NCI-H1092 (cell line): ENCODE data around the gene PHAF1.

Source experiments
- DNase-seq: peaks from one replicate; lab custom pipeline; 2025; lab: John Stamatoyannopoulos, UW

PHAF1 gene

DNA sequence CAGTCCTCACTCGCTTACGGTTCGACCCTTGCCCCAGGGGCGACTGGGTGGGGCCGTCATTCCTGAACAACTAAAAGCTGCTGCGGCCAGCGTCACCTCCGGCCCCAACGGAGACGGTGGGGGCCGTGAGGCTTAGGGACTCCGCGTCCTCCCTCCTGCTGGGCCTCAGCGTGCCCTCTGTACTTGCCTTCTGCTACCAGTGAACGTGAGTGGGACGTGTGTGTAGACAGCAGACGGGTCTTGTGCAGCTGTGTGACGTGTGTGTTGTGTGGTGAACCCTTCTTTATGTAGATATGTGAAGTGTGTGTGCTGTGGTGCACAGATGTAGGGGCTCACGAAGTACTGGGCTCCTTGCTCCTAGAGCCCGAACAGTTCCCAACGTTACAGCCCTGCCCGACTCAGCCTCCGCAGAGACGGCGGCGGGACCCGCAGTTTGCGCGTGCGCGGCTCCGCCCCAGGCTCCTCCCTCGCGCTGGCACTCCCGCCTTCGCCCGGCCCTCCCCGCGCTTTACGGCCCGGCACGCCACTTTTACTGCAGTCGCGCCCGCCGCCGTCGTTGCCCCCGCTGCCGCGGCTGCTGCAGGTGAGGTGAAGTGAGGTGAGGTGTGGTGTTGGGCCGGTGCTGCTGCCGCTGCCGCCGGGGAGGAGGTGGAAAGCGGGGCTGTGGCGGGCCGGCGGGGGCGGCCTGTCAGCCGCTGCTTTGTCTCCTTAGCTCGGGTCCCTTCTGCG, at the start of gene PHAF1:
TSS of gene PHAF1 (plus strand) at position 535 of the 729 bp plus-strand sequence. CDS start 235 bp downstream, outside the sequence.
- peak; percentile 86 for DNase-seq

DNA sequence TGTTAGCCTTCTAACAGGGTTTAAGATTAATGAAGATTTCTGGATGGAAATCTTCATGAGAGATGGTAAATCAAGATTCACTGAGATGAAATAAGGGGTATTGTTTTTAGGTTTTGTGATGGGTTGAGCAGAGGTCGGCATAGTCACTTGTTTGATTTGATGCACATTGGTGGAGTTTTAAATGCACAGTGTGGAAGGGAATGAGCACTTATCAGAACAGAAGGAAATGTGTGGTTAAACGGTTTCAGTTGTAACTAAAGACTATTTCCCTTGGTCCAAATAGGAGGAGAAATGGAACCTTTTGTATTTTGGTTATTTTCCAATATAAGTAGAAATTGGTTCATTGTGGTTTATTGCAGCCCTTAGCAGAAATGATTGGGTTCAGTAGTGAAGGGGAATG, 46.7 kb upstream of the PHAF1 start:
- no peak for DNase-seq

DNA sequence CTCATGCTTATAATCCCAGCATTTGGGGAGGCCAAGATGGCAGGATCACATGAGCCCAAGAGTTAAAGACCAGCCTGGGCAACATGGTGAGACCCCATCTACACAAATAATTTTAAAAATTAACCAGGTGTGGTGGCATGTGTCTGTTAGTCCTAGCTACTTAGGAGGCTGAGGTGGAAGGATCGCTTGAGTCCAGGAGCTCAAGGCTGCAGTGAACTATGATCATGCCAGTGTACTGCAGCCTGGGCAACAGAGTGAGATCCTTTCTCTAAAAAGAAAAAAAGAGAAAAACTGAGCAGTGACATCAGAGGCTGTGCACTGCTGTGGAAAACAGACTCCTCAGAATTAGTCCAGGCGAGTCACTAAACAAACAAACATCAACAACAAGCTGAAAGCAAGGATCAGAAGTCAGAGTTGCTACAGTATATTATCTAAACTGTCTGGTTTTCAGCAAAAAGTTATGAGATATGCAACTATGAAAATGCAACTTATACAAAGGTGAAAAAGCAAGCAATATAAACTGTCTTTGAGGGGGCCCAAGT, 41.5 kb upstream of the PHAF1 start:
- DNase-seq = no peak

DNA sequence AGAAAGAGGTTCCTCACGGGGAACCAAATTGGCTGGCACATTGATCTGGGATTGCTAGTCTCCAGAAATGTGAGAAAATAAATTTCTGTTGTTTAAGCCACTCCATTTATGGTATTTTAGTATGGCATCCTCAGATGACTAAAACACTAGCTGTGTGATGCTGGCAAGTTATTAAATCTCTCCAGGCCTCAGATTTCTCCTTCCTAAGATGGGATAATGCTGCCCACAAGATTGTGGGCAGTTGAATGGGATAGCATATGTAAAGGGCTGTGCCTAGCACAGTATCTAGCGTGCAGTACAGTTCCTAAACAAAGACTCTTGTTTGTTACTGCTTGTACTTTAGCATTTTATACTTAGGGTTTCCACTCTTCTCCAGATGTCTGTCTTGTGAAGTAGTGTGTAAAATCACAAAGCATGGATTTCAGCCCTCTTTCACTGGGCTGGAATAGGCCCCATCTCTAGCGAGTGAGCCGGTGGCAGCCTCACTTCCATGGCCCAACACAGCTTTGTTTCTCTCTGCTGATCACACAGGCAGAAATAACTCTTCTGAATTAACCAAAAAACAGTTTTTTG, 38.2 kb upstream of the PHAF1 start:
- DNase-seq = no peak

DNA sequence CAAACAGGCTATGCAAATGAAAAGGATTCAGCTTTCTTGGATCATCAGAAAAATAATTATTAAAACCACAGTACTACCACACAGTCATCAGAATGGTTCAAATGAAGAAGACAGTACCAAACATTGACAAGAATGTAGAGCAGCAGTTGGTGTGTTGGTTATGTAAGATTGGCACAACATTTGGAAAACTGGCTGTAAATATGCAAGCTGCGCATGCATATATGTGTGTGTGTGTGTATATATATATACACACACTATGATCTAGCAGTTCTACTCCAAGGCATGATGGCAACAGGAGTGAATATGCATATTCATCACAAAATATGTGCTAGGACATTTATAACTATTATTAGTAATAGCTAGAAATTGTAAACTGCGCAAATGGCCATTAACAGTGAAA, 34.4 kb upstream of the PHAF1 start:
- DNase-seq = no peak

DNA sequence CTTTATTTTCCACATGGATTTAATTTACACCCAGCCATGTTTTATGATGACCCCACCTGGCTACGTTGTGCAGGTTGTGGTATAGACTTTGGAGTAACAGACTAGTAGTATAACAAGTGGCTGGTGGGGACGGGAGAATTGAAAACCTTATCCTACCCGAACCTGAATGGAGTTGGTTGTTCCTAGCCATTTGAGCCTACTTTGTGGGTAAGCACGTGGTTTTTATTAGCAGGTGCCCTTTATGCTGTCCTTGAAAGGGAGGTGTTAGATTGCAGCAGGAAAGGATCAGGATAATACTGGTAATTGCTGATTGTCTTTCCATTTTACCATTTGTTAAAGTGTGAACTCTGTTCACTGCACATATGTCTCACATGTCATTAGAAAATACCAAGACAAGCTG, 31.9 kb upstream of the PHAF1 start:
- DNase-seq = no peak

DNA sequence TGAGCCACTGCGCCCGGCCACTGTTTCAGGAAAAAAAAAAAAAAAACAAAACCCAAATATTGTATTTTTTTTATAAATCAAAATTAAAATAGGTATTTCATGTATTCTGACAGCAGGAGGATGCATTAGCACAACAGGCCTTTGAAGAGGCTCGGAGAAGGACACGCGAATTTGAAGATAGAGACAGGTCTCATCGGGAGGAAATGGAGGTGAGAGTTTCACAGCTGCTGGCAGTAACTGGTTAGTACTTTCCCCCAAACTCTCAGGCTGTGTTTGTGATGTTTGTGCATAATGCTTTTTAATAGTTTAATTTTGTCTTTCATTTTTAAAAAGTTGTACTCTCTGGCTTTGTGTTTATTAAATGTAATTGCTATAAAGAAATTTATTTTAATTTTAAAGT, 27.6 kb upstream of the PHAF1 start:
- DNase-seq = no peak

DNA sequence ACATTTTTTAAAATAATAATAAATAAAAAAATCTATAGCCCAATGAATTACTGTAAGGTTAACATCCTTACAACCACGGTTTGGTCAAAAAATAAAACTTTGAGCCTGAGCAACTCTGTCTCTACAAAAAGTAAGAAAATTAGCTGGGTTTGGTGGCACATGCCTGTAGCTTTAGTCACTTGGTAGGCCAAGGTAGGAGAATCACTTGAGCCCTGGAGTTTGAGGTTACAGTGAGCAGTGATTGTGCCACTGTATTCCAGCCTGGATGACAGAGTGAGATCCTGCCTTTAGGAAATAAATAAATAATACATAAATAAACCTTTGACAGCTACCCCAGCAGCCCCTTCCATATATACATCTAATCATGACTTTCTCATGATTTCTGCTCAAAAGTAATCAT, 26.9 kb upstream of the PHAF1 start:
- DNase-seq = no peak

DNA sequence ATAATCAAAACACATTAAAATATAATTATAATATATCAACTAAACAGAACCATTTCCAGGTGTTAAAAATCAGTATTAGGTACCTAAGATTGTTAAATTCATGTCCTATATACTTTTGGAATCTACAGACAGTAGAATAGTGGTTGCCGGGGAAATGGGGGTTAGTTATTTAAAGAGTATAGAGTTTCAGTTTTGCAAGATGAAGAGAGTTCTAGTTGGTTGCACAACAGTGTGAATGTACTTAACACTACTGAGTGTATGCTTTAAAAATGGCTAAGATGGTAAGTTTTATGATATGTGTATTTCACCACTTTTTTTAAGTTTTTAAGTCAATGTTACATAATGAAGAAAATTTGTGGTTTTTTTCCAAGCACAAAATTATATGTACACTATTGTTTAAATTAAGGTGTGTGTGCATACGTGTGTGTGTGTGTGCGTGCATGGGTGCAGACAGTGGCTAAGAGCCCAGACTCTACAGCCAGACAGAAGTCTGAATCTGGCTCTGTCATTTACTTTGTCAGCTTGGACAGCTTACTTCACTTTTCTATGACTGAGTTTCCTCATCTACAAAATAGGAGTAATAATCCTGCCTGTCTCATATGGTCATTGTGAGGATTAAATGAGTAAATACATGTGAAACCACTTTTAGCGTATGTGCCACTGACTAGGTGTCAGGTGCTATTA, 25.3 kb upstream of the PHAF1 start:
- DNase-seq = no peak

DNA sequence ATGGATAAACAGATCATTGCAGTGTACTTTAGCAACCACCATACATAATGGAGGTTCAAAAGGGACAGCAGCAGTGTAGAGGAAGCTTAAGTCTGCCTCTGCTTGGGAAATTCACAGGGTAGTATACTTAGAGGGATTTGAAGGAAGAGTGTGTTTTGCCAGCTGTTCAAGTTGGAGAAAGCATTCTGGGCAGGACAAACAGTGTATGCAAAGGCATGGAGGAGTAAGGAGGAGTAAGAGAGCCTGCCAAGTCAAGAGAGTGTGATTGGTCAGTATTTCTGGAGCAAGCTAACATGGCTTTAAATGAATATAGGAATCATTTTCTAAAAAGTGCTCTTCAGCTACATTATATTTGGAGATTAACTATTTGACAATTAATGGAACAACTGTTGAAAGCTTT, 22.9 kb upstream of the PHAF1 start:
- DNase-seq = no peak

DNA sequence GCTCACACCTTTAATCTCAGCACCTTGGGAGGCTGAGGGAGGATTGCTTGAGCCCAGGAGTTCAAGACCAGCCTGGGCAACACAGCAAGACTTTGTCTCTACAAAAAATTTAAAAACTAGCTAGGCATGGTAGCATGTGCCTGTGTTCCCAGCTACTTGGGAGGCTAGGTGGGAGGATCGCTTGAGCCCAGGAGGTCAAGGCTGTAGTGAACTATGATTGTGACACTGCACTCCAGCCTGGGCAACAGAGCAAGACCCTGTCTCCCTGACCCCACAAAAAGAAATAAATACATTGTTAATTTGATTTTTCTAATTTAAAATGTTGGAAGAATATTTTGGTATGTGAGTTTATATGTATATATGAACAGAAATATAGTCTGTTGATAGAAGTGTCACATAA, 22.4 kb upstream of the PHAF1 start:
- DNase-seq = no peak

DNA sequence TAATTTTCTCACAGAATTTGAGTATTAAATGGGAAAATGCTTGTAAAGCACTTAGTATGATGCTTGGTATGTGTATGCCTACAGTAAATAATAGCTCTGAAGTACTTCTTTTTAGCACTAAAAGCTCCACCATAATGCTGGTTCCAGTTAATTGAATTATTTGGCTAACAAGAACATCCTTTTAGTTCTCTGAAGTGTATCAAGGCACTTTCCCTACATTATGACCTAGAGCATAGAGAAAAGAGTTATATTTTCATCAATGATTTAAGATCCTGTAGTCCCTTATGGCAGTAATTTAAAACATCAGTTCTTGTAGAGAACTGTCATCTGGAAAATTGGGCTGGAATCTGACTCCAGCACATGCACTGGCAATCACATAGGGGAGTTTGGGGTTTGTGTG, 21.9 kb upstream of the PHAF1 start:
- DNase-seq = no peak

DNA sequence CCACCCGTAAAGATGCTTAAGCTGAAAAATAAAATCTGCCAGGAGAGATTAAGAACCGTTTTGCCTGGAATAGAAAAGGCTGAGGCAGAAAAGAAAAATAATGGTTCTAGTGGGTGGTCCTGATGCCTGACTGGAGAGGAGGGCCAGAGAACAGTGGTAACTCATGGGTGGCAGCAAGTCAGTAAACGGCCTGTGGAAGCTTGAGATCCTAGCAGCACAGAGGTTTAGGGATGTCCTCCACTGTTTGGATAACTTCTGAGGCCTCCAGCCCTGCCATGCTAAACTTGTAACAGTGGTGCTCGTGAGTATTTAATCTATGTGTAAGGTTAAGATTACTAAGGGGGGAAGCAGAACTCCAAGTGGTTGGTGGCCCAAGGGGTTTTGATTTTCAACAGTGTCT, 21.2 kb upstream of the PHAF1 start:
- DNase-seq = no peak

DNA sequence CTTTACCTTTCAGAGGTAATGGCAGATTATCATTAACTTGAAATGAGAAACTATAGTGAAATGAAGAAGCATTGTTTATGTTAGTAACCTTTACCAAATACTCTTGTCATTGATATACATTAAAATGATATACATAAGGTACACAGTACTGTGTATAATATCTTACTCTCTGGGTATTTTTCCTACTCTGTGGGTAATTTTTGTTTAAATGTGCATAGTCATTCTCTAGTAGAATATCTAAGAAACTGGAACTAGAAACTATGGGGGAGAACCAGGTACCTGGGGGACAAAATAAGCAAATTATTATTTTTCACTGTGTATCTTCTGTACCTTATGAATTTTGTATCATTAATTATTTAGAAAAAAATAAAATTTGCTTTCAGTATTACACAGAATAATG, 20.6 kb upstream of the PHAF1 start:
- DNase-seq = no peak

DNA sequence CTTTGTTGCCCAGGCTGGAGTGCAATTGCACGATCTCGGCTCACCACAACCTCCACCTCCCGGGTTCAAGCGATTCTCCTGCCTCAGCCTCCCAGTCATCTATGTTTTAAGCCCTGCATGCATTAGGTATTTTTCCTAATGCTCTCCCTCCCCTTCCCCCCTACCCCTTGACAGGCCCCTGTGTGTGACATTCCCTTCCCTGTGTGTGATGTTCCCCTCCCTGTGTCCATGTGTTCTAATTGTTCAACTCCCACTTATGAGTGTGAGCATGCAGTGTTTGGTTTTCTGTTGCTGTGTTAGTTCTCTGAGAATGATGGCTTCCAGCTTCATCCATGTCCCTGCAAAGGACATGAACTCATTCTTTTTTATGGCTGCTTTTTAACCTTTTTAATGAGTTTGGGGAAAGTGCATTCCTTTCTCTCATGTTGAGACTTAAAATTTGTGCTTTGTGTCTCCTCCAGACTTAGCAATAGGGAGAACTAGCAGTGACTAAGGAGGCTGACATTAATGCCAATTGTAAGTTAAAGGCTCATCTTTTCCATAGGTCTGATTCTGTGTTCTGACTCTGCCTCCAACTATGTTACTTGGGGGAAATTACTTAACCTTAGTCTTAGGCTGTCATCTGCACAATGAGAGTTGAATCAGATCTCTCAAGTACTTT, 17.7 kb upstream of the PHAF1 start:
- no peak for DNase-seq

DNA sequence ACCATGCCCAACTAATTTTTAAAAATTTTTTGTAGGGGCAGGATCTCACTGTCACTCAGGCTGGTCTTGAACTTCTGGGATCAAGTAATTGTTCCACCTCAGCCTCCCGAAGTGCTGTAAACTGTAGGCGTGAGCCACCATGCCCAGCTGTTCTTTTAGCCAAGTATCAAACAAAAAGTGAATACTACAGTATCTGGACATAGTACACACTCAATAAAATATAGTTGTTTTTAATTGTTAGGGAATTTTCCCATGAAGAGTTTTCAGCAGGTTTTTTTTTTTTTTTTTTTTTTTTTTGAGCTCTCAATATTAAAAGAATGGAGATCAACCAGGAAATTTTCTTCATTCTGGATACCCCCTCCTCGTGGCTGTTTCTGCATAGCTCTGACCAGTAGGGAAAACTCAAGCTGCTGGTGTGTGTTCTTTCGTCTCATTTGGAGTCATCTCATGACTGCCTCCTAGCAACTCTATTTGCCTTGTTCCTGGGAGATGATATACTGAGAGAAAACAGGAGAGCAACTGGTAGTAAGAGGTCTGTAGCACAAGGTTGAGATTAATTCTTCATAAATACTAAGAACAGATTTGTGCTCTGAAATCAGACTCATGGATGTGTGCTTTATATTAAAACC, 16.5 kb upstream of the PHAF1 start:
- no peak for DNase-seq

DNA sequence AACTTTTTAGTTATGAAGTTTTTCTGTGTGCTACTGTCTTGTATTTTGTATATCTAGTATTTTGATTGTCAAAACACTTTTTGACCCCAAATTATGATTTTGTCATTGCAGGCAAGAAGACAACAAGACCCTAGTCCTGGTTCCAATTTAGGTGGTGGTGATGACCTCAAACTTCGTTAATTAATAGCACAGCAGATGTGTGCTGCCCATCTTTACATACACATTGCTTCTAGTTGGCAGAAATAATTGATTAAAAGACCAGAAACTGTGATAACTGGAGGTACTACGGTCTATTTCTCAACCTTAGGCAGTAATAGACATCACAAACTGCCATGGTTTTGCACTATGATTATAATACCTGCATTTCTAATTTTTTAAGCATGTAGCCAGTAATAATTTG, 11.1 kb upstream of the PHAF1 start:
- DNase-seq = no peak

DNA sequence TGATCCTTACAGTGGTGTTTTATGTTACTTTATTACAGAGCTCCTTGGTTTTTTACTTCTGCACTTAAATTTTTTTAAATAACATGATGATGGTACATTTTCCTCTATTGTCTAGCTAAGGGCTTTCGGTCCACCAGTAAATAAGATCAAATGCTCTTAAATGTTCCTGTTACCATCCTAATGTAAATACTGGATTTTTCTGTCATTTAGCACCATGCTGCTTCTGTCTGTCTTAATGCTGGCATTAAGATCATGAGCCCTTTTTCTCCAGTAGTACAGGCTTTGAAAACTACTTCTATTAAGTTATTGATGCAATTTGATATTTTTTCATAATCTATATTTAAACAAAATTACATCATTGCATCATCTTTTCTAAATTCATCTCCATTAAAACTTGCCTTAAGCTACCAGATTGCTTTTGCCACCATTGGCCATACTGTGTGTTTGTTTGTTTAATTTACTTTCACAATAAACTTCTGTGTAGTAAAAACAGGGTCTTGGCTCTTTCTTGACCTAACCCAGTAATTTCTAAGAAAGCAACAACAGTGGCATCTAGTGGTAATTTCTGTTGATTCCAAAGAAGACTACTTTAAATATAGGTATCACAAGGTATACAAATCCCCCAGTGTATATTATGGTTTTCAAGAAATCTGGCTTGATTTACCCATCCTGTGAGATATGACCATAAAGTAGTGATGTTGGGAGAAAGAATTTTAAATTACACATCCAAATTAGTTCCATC, 9.0 kb upstream of the PHAF1 start:
- no peak for DNase-seq

DNA sequence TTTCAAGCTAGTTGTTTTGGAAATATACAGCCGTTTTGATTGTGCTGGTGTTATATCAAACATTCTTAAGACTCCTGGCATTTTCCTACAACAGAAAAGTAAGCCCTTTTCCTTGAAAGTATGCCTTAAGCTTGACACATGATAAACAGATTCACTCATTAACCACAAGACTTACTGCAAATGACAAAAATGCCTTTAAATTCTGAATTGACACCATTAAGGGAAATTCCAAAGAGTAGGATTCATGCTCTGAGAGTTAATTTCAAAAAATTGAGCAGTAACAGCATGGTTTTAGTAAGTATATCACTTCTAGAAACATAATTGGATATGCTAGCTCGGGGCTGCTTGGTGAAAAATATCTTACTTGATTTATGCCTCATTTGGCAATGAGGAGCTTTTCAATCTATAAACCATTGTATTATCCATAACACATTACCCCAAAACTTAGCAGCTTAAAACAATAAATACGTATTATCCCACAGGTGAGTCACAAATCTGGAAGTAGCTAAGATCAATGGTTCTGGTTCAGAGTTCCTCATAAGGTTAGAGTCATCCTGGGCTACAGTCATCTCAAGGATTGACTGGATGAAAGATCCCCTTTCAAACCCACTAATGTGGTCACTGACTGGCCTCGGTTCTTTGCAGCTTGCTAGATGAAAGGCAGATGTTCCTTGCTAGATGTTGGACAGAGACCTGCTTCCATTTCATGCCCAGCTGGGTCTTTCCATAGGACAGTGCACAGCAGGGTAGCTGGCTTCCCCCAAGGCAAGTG, 8.2 kb upstream of the PHAF1 start:
- DNase-seq = no peak

DNA sequence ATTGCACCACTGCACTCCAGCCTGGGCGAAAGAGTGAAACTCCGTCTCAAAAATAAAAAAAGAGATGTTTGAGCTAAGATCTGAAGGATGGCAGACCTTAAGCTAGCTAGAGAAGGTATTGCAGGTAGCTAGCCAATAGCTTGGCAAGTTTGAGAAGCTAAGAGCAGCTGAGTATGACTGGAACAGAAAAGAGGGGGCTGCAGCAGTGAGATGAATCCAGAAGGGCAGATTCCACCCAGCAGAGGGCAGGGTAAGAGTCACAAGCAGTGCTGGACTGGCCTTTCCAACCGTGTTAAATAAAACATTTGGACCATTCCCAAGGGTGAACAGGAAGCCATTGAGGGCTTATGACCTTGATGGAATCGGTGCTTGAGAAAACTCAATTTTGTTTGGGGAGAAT, 5.7 kb upstream of the PHAF1 start:
- DNase-seq = no peak

DNA sequence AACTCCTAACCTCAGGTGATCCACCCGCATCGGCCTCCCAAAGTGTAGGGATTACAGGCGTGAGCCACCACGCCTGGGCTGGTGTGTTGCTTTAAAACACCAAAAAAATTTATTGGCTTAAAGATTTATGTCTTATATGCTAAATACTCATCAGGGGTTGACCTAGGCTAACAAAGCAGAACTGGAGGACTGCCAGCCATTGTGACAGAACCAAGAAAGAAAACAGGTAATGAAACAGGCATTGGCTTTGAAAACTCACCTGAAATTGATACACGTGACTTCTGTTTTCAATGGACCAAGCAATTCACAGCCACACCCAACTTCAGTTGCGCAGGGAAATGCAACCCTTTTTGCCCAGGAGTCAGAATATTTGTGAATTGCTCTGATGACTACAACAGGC, 4.9 kb upstream of the PHAF1 start:
- DNase-seq = no peak
